ENCODE measurements around the gene PDE11A. TPM values are rescaled to one million over a fixed set of nuclear protein-coding genes. Genes with fewer than 3 reads are reported as not detected.

Gene PDE11A
- total RNA-seq, 4 donors from 2014 or later: 0.85 to 2.3 (median 2.1) TPM; not detected in 1

DNA sequence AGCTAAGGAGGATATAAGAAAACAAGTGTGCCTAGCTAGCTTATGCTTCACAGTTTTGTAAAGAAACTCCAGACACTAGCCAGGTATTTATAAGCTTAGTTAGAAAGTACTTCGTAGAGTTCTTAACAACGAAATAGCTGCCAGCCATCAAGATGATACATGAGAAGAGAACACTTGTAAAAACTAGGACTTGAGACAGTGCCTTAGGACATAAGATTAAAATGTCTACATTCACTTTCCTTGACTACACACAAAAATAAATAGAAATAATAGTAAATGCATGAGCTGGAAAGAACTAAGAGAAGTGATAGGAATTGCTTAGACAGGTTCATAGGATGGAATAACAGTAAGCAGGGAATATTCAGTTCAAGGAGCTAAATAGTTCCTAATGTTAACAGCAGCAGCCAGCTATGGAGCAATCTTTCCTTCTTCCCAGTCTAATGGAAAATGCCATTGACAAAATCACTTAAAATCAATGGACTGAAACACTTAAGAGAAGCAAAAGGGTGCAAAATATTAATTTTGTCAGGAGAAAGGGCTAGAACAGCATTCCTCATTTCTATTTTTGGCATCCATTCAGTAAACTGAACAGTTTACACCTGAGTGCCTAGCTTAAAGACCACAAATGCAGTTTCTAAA lies 186.6 kb downstream of the PDE11A start:
- H3K27ac ChIP-seq: no peak overlapping the region
- no peak overlapping the region for H3K4me3 ChIP-seq
- DNase-seq: no peak
- no peaks in the 10 kb centered on the region for H3K9me3 ChIP-seq
- H3K27me3 ChIP-seq: no peaks in the 10 kb centered on the region
- no peaks in the 10 kb centered on the region for H3K36me3 ChIP-seq
- TF ChIP-seq CTCF (IDR thresholded peaks at IDR 0.05) (no peak), POLR2A (IDR thresholded peaks at IDR 0.05) (no peak)
- H3K4me1 ChIP-seq: no peaks in the 10 kb centered on the region
- intact Hi-C loops (cut with DNase I; ENCODE audit: low total_unique reads): no loop called here

GRCh38 chr2:177883177-177883576 lies 189.4 kb downstream of the PDE11A start:
- H3K36me3 ChIP-seq: no peaks in the 10 kb centered on the region
- DNase-seq: no peak
- H3K4me3 ChIP-seq: no peak overlapping the region
- H3K27me3 ChIP-seq: no peaks in the 10 kb centered on the region
- intact Hi-C loops (cut with DNase I; ENCODE audit: low total_unique reads): no loop called here
- TF ChIP-seq CTCF (IDR thresholded peaks at IDR 0.05) (no peak), POLR2A (IDR thresholded peaks at IDR 0.05) (no peak)
- H3K27ac ChIP-seq: no peak overlapping the region
- no peaks in the 10 kb centered on the region for H3K9me3 ChIP-seq
- no peaks in the 10 kb centered on the region for H3K4me1 ChIP-seq

DNA sequence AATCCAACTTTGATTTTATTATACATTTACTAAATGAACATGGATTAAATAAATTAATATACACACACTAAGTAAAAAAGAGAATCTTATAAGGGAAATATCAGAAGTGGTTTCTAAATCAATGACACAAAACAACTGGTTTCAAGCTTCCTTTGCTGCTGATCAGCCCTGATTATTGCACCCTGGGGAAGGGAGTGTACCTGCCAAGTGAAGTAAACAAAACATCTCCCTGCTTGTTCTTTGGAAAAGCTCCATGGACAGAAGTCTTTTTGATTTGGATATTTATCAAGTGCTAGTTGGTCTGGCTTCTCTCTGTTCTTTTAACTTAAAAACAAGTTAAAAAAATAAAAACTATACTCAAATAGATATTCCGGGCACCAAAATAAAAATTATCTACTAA lies 190.1 kb downstream of the PDE11A start:
- Histone ChIP-seq H3K4me3 (no peak overlapping the region), H3K9me3 (no peaks in the 10 kb centered on the region), H3K4me1 (no peaks in the 10 kb centered on the region), H3K27me3 (no peaks in the 10 kb centered on the region), H3K36me3 (no peaks in the 10 kb centered on the region), H3K27ac (no peak overlapping the region)
- no peak for TF ChIP-seq CTCF (IDR thresholded peaks at IDR 0.05)
- TF ChIP-seq POLR2A (IDR thresholded peaks at IDR 0.05): no peak
- intact Hi-C loops (cut with DNase I; ENCODE audit: low total_unique reads): no loop called here
- peak in 1 of 2 donors; percentile 20 for DNase-seq

DNA sequence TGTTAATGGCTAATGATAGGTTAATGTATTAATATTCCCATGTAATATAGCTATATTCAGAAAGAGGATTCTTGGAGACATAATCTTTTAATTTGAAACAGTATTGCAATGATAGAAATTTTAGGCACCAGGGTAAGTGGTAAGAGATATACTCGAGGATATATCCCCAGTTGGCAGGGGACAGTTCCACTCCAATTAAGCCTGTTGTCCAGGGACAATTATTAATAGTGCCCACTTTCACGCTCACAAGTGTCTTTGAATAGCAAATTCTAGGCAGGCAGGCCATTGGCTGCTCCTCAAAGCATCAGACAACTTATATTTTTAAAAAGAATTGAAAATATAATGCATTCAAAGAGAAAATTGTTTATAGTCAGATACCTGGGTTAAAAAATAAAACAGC lies 190.7 kb downstream of the PDE11A start:
- TF ChIP-seq CTCF (IDR thresholded peaks at IDR 0.05): no peak
- no peak for TF ChIP-seq POLR2A (IDR thresholded peaks at IDR 0.05)
- no peak overlapping the region for H3K4me3 ChIP-seq
- intact Hi-C loops (cut with DNase I; ENCODE audit: low total_unique reads): no loop called here
- no peaks in the 10 kb centered on the region for H3K9me3 ChIP-seq
- H3K36me3 ChIP-seq: no peaks in the 10 kb centered on the region
- no peaks in the 10 kb centered on the region for H3K27me3 ChIP-seq
- no peak for DNase-seq
- no peaks in the 10 kb centered on the region for H3K4me1 ChIP-seq
- H3K27ac ChIP-seq: no peak overlapping the region

DNA sequence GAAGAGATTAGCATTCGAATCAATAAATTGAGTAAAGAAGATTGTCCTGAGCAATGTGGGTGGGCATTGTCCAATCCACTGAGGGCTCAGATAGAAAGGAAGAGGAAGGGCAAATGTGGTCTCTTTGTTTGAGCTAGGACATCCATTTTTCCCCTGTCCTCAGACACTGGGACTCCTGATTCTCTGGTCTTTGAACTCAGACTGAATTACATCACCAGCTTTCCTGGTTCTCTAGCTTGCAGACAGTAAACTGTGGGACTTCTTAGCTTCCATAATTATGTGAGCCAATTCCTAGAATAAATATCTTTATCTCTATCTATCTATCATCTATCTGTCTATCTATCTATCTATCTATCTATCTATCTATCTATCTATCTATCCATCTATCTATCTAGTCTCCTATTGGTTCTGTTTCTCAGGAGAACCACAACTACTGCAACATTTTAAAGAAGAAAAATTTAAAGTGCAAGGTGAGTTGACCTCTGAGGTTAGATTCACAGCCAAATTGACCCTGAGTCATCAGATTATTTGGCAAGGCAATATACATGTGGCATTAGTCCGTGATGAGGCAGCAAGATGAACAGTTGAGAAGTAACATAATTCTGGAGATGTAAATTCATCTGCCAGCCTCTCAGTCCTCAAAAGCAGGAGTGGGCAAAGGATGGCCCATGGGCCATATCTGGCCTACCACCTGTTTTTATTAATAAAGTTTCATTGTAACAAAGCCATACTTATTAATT lies 191.4 kb downstream of the PDE11A start:
- H3K27ac ChIP-seq: no peak overlapping the region
- H3K36me3 ChIP-seq: no peaks in the 10 kb centered on the region
- H3K9me3 ChIP-seq: no peaks in the 10 kb centered on the region
- no peaks in the 10 kb centered on the region for H3K4me1 ChIP-seq
- DNase-seq: no peak
- intact Hi-C loops (cut with DNase I; ENCODE audit: low total_unique reads): no loop called here
- H3K4me3 ChIP-seq: no peak overlapping the region
- H3K27me3 ChIP-seq: no peaks in the 10 kb centered on the region
- TF ChIP-seq POLR2A (IDR thresholded peaks at IDR 0.05) (no peak), CTCF (IDR thresholded peaks at IDR 0.05) (no peak)

Measured in uterus (tissue), 4 donors.